ENCODE data around the gene HOXD4.

DNA sequence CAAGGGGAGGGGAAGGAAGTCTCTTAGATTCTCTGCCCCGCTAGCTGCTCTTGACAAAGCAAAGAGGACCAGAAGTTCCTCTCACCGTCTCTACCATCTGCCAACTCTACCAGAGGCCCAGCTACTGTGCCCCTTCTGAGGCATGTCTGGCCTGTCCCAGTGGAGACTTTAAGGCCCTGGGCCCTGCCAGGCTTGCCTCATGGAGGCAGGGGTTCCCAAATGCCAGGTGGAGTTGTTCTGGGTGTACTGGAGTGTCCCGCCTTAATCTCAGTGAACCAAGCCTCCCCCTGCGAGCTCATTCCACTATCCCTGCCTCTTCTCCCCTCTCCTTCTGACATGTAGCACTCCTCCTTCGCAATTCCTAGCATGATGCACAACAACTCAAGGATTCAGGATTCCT, 49.5 kb upstream of the HOXD4 start:
- TF ChIP-seq, protein P1, sequence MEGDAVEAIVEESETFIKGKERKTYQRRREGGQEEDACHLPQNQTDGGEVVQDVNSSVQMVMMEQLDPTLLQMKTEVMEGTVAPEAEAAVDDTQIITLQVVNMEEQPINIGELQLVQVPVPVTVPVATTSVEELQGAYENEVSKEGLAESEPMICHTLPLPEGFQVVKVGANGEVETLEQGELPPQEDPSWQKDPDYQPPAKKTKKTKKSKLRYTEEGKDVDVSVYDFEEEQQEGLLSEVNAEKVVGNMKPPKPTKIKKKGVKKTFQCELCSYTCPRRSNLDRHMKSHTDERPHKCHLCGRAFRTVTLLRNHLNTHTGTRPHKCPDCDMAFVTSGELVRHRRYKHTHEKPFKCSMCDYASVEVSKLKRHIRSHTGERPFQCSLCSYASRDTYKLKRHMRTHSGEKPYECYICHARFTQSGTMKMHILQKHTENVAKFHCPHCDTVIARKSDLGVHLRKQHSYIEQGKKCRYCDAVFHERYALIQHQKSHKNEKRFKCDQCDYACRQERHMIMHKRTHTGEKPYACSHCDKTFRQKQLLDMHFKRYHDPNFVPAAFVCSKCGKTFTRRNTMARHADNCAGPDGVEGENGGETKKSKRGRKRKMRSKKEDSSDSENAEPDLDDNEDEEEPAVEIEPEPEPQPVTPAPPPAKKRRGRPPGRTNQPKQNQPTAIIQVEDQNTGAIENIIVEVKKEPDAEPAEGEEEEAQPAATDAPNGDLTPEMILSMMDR (IDR thresholded peaks at IDR 0.05) = no peak
- TF ChIP-seq POLR2AphosphoS5 (IDR thresholded peaks at IDR 0.05) = no peak
- no peak for TF ChIP-seq POLR2A (IDR thresholded peaks at IDR 0.05)
- no peak for TF ChIP-seq EP300 (IDR thresholded peaks at IDR 0.05)

Measured in gastroesophageal sphincter (tissue), 3 donors.